ENCODE data around the gene ELOVL2.
"Not testable (repeated sequence)": the region's sequence is repeated elsewhere in the genome, so short reads cannot be mapped to it uniquely, and the experiment has no call there.

Gene ELOVL2, protein sequence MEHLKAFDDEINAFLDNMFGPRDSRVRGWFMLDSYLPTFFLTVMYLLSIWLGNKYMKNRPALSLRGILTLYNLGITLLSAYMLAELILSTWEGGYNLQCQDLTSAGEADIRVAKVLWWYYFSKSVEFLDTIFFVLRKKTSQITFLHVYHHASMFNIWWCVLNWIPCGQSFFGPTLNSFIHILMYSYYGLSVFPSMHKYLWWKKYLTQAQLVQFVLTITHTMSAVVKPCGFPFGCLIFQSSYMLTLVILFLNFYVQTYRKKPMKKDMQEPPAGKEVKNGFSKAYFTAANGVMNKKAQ

DNA sequence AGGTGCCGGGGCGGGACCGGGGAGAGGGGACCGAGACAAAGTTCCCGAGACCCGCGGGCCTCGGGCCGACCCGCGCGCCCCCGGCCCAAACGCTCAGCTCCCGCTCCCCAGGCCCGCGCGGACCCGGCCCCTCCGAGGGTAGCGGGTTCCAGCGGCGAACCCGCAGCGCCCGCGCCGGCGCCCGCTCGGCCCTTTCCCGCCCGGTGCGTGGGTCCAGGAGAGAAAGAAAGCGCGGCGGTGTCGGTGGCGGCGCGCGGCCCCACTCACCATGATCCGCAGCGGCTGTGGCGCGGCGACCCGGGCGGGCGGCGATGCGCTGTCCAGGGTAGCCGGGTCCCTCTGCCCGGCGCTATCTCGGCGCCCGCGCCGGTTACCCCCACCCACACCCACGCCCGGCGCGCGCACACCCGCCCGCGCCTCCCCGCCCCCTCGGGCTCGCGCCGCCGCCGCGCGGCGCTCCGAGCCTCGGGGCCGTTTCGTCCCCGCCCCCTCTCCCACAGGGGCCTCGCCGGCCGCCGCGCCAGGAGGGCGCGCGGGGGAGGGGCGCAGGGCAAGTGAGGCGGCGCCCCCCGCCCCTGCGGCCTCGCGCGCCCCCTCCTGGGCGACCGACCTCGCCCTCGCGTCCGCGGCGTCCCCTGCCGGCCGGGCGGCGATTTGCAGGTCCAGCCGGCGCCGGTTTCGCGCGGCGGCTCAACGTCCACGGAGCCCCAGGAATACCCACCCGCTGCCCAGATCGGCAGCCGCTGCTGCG, at the start of gene ELOVL2:
ELOVL2 (minus strand) TSS at position 345 of the 751 bp plus-strand sequence; CDS start at position 270, 75 bp downstream.
- DNase-seq = peak; percentile 90

DNA sequence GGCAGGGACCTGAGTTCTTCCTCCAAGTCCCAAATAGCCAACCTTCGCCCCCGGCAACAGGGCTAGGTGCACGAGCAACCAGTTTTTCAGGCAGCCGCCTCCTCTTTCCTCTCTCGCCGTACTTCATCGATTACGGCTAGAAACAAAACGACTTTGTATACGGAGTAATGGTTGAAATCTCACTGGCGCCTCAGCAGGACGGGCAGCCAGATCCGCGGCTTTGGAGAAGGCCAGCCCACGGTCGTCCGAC, 49.2 kb upstream of the ELOVL2 start:
- no peak for DNase-seq

DNA sequence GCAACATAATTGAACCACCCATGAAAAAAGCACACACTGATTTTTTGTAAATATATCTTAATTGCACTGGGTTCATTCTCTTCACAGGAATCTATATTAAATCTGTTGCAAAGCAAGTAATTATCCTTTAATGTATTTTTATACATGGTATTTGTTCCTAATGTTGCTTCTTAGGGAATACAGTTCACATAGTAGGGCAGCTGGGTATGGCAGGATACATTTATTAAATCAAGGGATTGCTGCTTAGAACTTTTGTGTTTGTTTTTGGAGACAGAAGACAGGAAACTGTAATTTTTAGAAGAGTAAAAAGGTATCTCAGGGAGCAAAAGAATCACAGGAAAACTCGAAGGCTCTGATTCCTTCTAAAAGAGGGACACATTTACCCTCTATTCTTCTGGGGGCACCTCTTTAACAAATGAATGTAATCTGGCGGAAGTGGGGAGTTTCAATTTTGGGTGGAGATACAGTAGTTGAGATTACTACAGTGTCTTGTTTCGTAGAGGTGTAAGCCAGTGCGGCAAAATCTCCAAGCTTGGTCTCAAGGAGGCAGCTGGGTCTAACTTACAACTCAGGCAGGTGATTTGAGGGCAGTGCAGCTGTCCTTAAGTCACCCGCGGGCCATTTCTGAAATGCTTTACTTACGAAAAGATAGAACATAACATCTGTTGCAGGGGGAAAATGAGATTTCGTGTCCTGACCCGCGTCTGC, 48.7 kb upstream of the ELOVL2 start:
- peak; percentile 98 for DNase-seq

DNA sequence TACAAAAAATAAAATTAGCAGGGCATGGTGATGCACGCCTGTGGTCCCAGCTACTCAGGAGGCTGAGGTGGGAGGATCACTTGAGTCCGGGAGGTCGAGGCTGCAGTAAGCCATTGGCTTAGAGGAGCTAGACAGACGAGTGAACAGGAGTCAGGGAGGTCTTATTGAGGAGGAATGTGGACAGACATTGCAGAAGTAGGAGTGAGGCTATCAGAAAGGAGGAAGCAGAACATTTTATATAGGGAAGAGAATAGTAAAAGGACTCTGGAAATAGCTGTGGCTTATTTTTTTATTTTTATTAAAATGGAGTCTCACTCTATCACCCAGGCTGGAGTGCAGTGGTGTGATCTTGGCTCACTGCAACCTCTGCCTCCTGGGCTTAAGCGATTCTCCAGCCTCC, 47.0 kb upstream of the ELOVL2 start:
- DNase-seq = peak; percentile 36

DNA sequence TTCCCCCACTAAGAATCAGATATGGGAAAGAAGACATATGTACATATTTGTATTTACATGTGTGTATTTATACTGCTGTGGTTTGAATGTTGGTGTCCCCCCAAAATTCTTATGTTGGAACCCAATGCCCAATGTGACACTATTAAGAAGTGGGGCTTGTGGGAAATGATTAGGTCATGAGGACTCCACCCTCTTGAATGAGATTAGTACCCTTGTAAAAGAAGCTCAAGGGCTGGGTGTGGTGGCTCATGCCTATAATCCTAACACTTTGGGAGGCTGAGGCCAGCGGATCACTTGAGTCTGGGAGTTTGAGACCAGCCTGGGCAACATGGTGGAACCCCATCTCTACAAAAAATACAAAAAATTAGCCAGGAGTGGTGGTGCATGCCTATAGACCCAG, 45.6 kb upstream of the ELOVL2 start:
- peak; percentile 39 for DNase-seq

DNA sequence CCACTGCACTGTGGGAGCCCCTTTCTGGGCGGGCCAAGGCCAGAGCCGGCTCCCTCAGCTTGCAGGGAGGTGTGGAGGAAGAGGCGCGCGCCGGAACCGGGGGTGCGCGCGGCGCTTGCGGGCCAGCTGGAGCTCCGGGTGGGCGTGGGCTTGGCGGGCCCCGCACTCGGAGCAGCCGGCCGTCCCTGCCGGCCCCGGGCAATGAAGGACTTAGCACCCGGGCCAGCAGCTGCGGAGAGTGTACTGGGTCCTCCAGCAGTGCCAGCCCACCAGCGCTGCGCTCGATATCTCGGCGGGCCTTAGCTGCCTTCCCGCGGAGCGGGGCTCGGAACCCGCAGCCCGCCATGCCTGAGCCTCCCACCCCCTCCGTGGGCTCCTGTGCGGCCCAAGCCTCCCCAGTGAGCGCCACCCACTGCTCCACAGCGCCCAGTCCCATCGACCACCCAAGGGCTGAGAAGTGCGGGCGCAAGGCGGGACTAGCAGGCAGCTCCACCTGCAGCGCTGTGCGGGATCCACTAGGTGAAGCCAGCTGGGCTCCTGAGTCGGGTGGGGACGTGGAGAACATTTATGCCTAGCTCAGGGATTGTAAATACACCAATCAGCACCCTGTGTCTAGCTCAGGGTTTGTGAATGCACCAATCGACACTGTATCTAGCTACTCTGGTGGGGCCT, 43.2 kb upstream of the ELOVL2 start:
- DNase-seq = not testable (repeated sequence)

DNA sequence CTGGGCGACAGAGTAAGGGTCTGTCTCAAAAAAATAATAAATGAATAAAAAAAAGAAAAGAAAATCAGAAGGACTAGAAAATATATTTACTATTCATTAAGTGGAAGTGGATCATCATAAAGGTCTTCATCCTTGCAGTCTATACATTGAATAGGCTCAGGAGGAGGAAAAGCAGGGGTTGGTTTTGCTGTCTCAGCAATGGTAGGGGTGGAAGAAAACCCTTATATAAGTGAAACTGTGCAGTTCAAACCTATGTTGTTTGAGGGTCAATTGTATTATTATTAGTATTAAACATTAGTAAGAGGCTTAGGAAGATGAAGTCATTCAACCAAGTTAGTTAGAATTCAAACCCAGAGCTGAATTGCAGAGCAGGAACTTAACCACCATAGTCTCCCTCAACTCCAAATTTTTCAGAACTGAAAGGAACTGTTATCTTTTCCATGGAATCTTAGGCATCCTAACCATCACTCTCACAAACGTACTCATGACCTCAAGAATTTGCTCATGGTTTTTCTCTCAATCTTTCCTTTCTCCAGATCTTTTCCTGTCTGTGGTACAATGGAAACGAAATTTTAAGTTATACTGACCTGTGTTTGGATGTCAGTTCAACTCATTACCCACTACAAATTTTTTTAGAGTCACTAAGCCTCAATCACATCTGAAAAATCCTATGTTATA, 41.8 kb upstream of the ELOVL2 start:
- no peak for DNase-seq

DNA sequence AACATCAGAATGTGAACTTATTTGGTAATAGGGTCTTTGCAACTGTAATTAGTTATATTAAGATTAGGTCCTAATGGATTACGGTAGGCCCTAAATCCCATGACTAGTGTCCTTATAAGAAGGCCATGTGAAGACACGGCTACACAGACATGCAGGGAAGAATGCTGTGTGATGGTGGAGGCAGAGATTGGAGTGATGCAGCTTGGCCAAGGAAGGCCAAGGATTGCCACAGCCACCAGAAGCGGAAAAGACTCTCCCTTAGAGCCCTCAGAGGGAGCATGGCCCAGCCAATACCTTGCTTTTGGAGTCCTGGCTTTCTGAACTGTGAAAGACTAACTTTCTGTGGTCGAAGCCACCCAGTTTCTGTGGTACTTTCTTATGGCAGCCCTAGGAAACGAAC, 39.9 kb upstream of the ELOVL2 start:
- DNase-seq = peak; percentile 70

DNA sequence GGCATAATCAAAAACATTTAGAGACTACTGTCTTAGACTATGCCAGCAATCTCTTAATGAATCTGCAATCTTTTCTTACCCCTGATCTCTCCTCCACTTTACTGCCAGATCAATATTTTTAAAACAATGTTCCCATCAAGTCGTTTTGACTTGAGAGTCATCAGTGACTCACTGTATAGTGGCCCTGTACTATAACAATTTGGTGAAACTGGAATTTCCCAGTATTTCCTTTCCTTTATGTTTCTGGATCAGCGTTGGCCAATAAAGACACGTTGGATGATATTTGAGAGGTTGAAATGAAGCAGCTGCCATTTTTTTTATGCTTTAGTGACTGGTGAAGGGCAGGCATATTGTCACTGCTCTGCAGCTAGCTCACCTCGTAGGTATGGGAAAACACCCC, 39.4 kb upstream of the ELOVL2 start:
- peak; percentile 52 for DNase-seq

DNA sequence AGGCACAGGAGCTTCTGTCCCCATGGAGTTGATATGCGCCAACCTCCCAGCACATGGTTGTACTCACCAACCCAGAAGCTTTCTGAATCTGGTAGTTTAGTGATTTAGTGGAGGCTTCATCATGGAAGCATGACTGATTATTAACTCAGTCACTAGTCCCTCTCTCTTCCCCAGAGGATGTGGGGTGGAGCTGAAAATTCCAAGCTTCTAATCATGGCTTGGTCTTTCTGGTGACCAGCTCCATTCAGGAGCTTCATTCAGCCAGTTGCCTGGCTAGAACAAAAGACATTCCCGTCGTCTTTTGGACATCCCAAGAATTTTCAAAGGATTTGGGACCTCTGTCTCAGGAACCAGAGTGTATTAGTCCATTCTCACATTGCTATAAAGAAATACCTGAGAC, 36.2 kb upstream of the ELOVL2 start:
- DNase-seq = no peak

DNA sequence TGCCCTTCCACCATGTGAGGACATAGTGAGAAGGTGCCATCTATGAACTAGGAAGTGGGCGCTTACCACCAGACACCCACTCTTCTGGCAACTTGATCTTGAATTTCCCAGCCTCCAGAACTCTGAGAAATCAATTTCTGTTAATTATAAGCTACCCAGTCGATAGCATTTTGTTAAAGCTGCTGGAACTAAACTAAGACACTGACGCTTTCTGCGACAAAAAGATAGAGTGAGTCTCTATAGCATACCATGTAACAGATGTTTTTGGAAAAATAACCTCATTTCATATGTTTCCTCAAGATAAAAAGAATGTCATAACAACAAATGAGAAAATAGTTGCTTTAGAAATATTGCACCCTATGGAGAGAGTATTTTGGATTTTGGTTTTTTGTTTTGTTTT, 34.2 kb upstream of the ELOVL2 start:
- DNase-seq = no peak

DNA sequence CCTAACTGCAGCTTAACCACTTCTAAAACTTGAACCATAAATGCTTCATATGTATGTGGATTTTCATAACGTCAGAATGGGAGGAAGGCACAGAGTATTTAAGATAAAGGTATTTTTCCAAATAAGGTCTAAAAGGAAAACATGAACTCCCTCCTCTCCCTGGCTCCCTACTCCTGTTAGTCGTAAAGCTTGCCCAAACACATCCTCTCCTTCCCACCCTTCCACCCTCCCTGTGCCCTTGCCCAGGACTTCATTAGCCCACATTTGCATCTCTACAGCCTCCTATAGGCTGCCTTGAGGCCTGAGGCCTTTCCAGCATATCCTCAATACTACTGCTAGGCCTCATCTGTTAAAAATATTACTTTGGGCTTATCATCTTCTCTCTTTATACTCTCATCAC, 32.4 kb upstream of the ELOVL2 start:
- DNase-seq = no peak

DNA sequence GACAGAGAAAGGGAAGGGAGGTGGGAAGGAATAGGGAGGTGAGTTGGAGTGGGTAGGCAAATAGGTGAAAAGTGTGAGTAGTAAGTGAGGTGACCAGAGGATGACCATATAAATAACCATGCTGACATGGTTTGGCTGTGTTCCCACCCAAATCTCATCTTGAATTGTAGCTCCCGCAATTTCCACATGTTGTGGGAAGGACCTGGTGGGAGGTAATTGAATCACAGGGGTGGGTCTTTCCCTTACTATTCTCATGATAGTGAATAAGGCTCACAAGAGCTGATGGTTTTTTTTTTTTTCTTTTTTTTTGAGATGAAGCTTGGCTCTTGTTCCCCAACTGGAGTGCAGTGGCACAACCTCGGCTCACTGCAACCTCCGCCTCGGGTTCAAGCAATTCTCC, 28.0 kb upstream of the ELOVL2 start:
- DNase-seq = no peak

DNA sequence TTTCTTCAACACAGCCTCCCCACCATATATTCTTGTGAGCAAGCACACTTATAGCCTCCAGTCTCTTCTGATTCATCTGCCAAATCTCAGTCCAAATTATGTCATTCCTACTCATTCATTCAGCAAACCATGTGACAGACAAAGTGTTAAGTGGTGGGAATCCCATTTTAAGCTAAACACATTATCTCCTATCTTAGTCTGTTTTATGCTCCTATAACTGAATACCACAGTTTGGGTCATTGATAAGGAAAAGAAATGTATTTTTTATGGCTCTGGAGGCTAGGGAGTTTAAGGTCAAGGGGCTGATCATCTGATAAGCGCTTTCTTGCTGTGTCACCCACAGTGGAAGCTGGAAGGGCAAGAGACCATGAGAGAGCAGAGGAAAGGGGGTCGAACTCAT, 25.7 kb upstream of the ELOVL2 start:
- DNase-seq = no peak

DNA sequence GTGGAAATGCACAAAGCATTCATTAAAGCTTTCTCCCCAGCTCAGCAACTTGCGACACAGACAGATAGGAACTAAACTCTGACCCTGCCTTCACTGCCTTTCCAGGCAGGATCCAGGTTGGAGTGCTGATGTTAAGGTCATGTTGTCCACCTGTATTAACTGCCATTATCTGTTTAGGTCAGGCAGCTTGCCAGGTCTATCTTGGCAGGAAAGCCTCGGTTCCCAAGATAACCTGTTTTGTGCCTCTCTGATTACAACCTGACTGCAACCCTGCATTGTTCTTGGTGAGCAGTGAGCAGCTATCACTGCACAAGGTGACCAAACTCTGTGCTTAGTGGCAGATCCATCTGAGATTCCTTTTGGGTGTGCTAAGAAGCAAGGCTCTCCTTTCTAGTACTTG, 23.2 kb upstream of the ELOVL2 start:
- DNase-seq = no peak

DNA sequence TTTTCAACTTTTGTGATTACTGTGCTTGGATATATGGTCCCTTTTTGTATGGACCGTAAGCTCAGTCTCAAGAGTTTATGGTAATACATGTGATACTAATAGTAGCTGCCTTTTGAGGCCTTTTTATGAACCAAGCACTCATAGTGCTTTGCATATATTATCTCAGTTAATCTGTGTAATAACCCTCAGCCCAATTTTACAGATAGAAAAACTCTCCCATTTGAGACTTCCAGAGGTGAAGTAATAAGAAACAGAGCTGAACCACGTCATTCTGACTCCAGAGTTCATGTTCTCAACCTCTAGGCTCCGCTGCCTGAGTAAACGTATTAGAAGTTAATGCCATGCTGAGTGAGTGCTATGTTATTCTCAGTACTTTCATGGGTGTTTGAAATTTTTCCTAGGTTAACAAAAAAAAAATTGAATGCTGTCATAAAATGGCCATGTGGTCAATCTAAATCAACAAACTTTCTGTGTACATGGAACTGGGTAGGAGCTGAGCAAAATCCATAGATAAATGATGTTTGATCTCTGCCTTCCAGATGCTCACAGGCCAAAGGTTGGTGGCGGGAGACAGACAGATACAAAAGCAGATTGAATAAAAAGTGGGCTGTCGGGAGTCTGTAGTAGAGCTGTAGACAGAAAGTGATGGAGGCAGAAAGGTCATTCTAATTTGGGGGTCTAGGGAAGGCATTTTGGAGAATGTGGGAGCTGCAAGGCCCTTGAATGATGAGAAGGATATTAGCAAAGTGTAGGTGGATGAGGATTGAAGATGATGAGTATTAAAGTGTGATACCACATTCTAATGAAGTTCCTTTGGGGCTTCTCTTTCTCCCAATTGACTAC, 22.6 kb upstream of the ELOVL2 start:
- no peak for DNase-seq

DNA sequence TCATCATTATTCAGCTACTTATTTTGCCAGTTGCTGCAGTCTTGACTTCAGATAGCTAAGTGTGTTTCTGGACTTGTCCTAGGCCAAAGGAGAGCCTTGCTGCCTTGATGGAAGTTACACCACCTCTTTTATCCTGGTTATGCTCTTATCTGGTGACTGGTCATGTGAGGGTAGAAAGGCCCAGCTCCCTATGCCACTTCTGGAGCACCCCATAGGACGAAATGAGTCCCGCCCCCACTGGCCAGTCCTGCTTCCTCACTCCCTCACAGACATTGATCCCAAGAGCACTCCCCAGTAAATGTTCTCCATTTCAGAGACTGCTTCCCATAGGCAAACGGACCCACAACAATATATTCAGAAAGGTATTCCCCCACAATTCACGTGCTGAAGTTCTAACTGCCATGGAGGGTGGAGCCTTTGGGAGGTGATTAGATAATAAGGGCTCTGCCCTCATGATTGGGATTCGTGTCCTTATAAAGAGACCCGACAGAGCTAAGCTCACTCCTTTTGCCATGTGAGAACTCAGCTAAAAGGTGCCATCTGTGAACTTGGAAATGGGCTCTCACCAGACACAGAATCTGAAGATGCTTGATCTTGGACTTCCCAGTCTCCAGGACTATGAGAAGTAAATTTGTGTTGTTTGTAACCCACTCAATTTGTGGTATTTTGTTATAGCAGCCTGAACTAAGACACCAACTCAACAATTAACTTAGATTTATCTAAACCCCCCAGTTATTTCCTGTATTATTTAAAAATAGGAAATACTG, 21.5 kb upstream of the ELOVL2 start:
- DNase-seq = peak; percentile 49

DNA sequence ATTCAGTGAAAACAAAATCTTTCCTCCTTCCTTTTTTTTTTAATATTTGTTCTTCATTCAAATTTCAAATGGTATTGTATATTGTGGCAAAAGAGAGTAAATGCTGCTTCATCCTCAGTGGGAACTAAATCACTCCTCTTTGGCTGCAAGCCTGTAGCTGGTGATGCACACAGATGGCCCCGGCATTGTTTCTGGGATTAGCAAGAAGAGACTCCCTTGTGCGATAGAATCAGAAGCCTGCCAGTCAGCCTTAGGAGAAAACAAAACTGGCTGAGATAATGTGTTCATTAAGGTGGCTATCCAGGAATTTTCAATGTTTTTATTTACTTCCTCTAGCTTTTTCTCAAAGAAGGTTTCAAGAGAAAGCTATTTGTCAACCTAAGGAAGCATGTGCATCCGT, 20.7 kb upstream of the ELOVL2 start:
- peak; percentile 93 for DNase-seq

DNA sequence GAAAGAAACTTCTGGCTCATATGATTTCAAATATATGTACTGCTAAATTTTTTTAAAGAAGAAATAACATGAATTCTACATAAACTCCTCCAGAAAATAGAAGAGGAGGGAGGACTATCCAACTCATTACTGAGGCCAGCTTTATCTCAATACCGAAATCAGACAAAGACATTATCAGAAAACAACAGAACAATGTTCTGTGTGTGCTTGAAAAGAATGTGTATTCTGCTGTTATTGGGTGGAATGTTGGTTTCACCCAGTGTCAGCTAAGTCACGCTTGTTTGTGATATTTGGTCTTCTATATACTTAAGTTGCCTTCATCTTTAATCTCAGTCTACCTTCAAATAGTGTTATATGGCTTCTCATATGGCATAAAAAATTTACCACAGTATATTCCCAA, 18.6 kb upstream of the ELOVL2 start:
- no peak for DNase-seq

DNA sequence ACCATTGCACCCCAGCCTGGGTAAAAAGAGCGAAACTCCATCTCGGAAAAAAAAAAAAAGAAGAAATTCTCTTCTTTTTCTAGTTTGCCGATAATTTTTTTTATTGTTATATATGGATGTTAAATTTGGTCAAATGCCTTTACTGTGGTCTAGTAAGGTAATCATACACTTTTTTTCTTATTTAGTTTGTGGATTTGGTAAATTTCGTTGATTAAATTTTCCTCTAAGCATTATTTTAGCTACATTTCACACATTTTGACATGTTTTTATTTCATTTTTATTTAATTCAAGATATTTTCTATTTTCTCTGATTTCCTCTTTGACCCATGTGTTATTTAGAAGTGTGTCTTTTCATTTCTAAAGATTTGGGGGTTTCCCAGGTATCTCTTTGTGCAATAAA, 18.0 kb upstream of the ELOVL2 start:
- DNase-seq = no peak

DNA sequence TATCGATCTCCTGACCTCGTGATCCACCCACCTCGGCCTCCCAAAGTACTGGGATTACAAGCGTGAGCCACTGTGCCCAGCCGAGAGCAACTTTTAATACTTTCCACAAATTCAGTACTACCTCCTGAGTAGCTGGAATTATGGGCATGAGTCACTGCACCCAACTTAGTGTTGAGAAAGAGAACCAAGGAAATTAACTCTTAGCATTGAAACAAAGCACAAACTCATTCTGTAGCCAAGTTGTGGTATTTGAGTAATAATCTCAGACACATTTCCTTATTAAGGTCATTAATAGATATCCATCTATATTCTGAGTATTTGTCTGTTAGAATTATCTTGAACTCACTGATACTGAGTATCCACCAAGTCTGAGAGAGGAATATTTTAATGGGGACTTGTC, 14.3 kb upstream of the ELOVL2 start:
- DNase-seq = no peak
